H1 (cell line): ENCODE measurements around the gene ACKR1. TPM values are rescaled to one million over a fixed set of nuclear protein-coding genes. Genes with fewer than 3 reads are reported as not detected.

ENCODE experiments used
- CHD2 ChIP-seq: IDR thresholded peaks from 2 replicates; pipeline ENCODE4 v1.6.1; 2012; ENCODE audit warnings: low read length, improper control_type of control experiment
- CREB1 ChIP-seq: IDR thresholded peaks from 2 replicates; pipeline ENCODE4 v1.6.1; 2012; ENCODE audit warnings: inconsistent platforms
- CTBP2 ChIP-seq: IDR thresholded peaks from 2 replicates; pipeline ENCODE4 v1.7.0; 2011; ENCODE audit warnings: borderline replicate concordance, mild to moderate bottlenecking, moderate library complexity, mixed read lengths, low read length; ENCODE audit not compliant: insufficient read depth, insufficient read length
- FOSL1 ChIP-seq: IDR thresholded peaks from 2 replicates; pipeline ENCODE4 v1.6.1; 2011; ENCODE audit warnings: mild to moderate bottlenecking, low read depth, low read length, moderate library complexity; ENCODE audit not compliant: insufficient read depth
- GTF2F1 ChIP-seq: IDR thresholded peaks from 2 replicates; pipeline ENCODE4 v1.6.1; 2012; ENCODE audit warnings: low read depth, low read length, improper control_type of control experiment, borderline replicate concordance
- JUN ChIP-seq: IDR thresholded peaks from 2 replicates; pipeline ENCODE4 v1.6.1; 2011; ENCODE audit warnings: low read depth, mild to moderate bottlenecking, improper control_type of control experiment, low read length
- JUND ChIP-seq: IDR thresholded peaks from 2 replicates; pipeline ENCODE4 v1.6.1; 2011; ENCODE audit warnings: mild to moderate bottlenecking, improper control_type of control experiment, low read length
- KDM1A ChIP-seq: fragments of 200-600, 300-600 bp; sonication (generic); IDR thresholded peaks from 2 replicates; pipeline ENCODE4 v1.7.1; 2016; ENCODE audit warnings: mild to moderate bottlenecking, low read length, borderline replicate concordance
- KDM4A ChIP-seq: IDR thresholded peaks from one replicate; pipeline ENCODE4 v1.7.1; 2012; ENCODE audit warnings: low read depth, mild to moderate bottlenecking, moderate library complexity, low read length, inconsistent platforms; ENCODE audit not compliant: severe bottlenecking
- MAFK ChIP-seq: IDR thresholded peaks from 2 replicates; pipeline ENCODE4 v1.6.1; 2012; ENCODE audit warnings: low read depth, mild to moderate bottlenecking, improper control_type of control experiment, low read length
- PHF8 ChIP-seq: fragments of 200-600 bp; sonication (generic); conservative IDR thresholded peaks from 2 replicates; pipeline ENCODE4 v1.7.1; 2012; ENCODE audit warnings: low read depth, mild to moderate bottlenecking, inconsistent platforms, low read length, moderate library complexity
- POLR2A ChIP-seq, 2 experiments: IDR thresholded peaks; 1 replicate in 1 of 2; 2 replicates in 1 of 2; pipeline ENCODE4 v1.6.1; 2011; ENCODE audit warnings: low read depth in 2 of 2, low read length in 2 of 2, mild to moderate bottlenecking in 2 of 2; ENCODE audit errors: control extremely low read depth in 1 of 2
- RAD21 ChIP-seq, 2 experiments: IDR thresholded peaks in 1 of 2; conservative IDR thresholded peaks in 1 of 2; 2 replicates each; pipeline ENCODE4 v1.6.1; 2011; ENCODE audit warnings: low read depth in 2 of 2, low read length in 2 of 2, improper control_type of control experiment in 1 of 2, inconsistent platforms in 1 of 2, mild to moderate bottlenecking in 1 of 2, moderate library complexity in 1 of 2
- RNF2 ChIP-seq: fragments of 200-900, 300-1000 bp; sonication (generic); IDR thresholded peaks from 2 replicates; pipeline ENCODE4 v1.7.1; 2016; ENCODE audit warnings: borderline replicate concordance, low read depth, mild to moderate bottlenecking, antibody characterized with exemption, low read length; ENCODE audit not compliant: poor library complexity, severe bottlenecking; ENCODE audit errors: missing control alignments
- SIRT6 ChIP-seq: IDR thresholded peaks from one replicate; pipeline ENCODE4 v1.7.1; 2012; ENCODE audit warnings: low read length, inconsistent platforms
- TAF1 ChIP-seq: IDR thresholded peaks from 2 replicates; pipeline ENCODE4 v1.6.1; 2011; ENCODE audit warnings: mild to moderate bottlenecking, low read depth, low read length
- TAF7 ChIP-seq: optimal IDR thresholded peaks from 2 replicates; pipeline ENCODE3; 2011; ENCODE audit warnings: low read depth, mild to moderate bottlenecking, inconsistent platforms, low read length, moderate library complexity, borderline replicate concordance
- TEAD4 ChIP-seq: IDR thresholded peaks from 2 replicates; pipeline ENCODE4 v1.6.1; 2012; ENCODE audit warnings: low read depth, low read length, inconsistent platforms, mixed read lengths
- ZNF274 ChIP-seq: IDR thresholded peaks from 2 replicates; pipeline ENCODE4 v1.7.0; 2012; ENCODE audit warnings: low read length, borderline replicate concordance; ENCODE audit errors: extremely low read depth
- polyA plus RNA-seq, 7 experiments: library from polyadenylated mRNA; depleted of rRNA in 3 of 7; stranded (reverse) in 5 of 7; unstranded in 2 of 7; fragments of >200 nt in 5 of 7; fragments of 200-250 nt in 2 of 7; gene quantifications; 1 replicate in 5 of 7; 2 replicates in 1 of 7; 4 replicates in 1 of 7; pipeline versions ENCODE4 v1.2.1 to v1.2.3, GENCODE V29; 2011 to 2013; ENCODE audit warnings: missing spikeins in 2 of 7, mixed read lengths in 2 of 7
- total RNA-seq: library from RNA; stranded (reverse); fragmentation: NEBNext Ultra II Directional; extraction: Animal tissue kit (Norgen Biotek cat#: 25700); gene quantifications from 2 replicates; pipeline ENCODE4 v1.2.1, GENCODE V29; 2021
- TF ChIP-seq, protein P1 (sequence below), 3 experiments: IDR thresholded peaks; 1 replicate in 2 of 3; 2 replicates in 1 of 3; pipeline versions ENCODE4 v1.5.1 to v1.6.1; 2011; ENCODE audit warnings: low read length in 3 of 3, mild to moderate bottlenecking in 3 of 3, inconsistent platforms in 2 of 3, low read depth in 1 of 3, moderate library complexity in 1 of 3; ENCODE audit not compliant: insufficient read depth in 1 of 3; ENCODE audit errors: control extremely low read depth in 1 of 3
- TF ChIP-seq, protein P2 (sequence below): IDR thresholded peaks from 2 replicates; pipeline ENCODE4 v1.6.1; 2012; ENCODE audit warnings: low read length, inconsistent platforms

Gene ACKR1
- total and polyA plus RNA-seq, 2 of the 8 experiments (the other 6 are each of a cell fraction or from before 2014, with no cell fraction given), result 0.61 to 1.00 TPM

DNA sequence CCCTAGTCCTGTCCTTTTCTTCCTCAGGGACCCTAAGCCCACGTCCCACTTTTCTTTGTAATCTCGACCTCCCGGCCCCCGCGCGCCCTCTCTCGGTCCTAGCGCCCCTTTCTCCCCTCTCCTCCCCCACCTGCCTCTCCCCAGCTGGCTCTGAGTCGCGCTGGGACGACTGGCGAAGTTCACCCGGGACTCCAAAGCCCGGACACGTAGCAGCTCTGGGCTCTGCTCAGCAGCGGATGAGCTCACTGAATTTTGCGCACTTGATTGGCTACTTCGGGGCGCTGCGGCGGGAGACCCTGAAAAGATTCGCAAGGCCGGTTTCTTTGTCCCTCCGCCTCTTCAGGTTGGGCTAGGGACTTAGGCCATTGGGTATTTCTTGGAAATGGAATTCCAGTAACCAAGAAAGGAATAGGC, 16.3 kb upstream of the ACKR1 start (continued):
- no peak; the same call in 1 of the 2 replicates for TF ChIP-seq TEAD4
- no peak for TF ChIP-seq ZNF274
- TF ChIP-seq MAFK, result no peak
- TF ChIP-seq RAD21 (IDR thresholded peaks at IDR 0.05 in 1 of 2, conservative IDR thresholded peaks at IDR 0.05 in 1 of 2; ENCODE audit: low read depth in 2 of 2, low read length in 2 of 2), result no peak
- peak; percentile 83 for TF ChIP-seq TAF1
- TF ChIP-seq TAF7, result peak; percentile 89
- no peak for TF ChIP-seq GTF2F1
- TF ChIP-seq, protein P1, sequence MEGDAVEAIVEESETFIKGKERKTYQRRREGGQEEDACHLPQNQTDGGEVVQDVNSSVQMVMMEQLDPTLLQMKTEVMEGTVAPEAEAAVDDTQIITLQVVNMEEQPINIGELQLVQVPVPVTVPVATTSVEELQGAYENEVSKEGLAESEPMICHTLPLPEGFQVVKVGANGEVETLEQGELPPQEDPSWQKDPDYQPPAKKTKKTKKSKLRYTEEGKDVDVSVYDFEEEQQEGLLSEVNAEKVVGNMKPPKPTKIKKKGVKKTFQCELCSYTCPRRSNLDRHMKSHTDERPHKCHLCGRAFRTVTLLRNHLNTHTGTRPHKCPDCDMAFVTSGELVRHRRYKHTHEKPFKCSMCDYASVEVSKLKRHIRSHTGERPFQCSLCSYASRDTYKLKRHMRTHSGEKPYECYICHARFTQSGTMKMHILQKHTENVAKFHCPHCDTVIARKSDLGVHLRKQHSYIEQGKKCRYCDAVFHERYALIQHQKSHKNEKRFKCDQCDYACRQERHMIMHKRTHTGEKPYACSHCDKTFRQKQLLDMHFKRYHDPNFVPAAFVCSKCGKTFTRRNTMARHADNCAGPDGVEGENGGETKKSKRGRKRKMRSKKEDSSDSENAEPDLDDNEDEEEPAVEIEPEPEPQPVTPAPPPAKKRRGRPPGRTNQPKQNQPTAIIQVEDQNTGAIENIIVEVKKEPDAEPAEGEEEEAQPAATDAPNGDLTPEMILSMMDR (IDR thresholded peaks at IDR 0.05; ENCODE audit: control extremely low read depth in 1 of 3, insufficient read depth in 1 of 3, low read depth in 1 of 3, low read length in 3 of 3), result no peak
- 0 out of 2 replicates have a peak, but pooled peaks have one; percentile 16 for TF ChIP-seq FOSL1
- TF ChIP-seq KDM4A, result no peak
- peak; percentile 72 for TF ChIP-seq CTBP2
- no peak for TF ChIP-seq RNF2
- TF ChIP-seq CHD2, result peak; percentile 74
- TF ChIP-seq JUN, result no peak
- peak in 1 of 2 experiments; percentile 59; a peak in 2 of 3 replicates for TF ChIP-seq POLR2A (IDR thresholded peaks at IDR 0.05; ENCODE audit: control extremely low read depth in 1 of 2, low read depth in 2 of 2, low read length in 2 of 2)
- TF ChIP-seq, protein P2, sequence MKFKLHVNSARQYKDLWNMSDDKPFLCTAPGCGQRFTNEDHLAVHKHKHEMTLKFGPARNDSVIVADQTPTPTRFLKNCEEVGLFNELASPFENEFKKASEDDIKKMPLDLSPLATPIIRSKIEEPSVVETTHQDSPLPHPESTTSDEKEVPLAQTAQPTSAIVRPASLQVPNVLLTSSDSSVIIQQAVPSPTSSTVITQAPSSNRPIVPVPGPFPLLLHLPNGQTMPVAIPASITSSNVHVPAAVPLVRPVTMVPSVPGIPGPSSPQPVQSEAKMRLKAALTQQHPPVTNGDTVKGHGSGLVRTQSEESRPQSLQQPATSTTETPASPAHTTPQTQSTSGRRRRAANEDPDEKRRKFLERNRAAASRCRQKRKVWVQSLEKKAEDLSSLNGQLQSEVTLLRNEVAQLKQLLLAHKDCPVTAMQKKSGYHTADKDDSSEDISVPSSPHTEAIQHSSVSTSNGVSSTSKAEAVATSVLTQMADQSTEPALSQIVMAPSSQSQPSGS, result 0 out of 2 replicates have a peak, but pooled peaks have one; percentile 12
- no peak for TF ChIP-seq SIRT6
- TF ChIP-seq KDM1A, result peak; percentile 63; the same call in 1 of the 2 replicates
- TF ChIP-seq JUND, result 0 out of 2 replicates have a peak, but pooled peaks have one; percentile 12
- TF ChIP-seq PHF8, result peak; percentile 56
- TF ChIP-seq CREB1, result peak; percentile 91
